K562 (cell line): ENCODE measurements around the gene HIGD1C. TPM values are rescaled to one million over a fixed set of nuclear protein-coding genes. Genes with fewer than 3 reads are reported as not detected.
"Not testable (repeated sequence)": the region's sequence is repeated elsewhere in the genome, so short reads cannot be mapped to it uniquely, and the experiment has no call there.

ENCODE experiments used
- ATAC-seq: fragments of 200-7000 bp; cut with Tn5 transposase; 3 replicates; pipeline ENCODE4 v1.9.1; 2020; ENCODE audit warnings: moderate library complexity
- BruUV-seq: library from RNA; stranded (reverse); fragments of 400-500 nt; replicated peaks from 2 replicates; lab custom pipeline; 2021; lab: Mats Ljungman, UMichigan
- CTCF ChIA-PET: fragments of 300-600 bp; formaldehyde crosslinking; extraction: SDS; loops from one replicate; lab custom pipeline; 2021; ENCODE audit warnings: low intra/inter-chr PET ratio; lab: Yijun Ruan, JAX
- POLR2A ChIA-PET: fragments of 300-600, 350-650 bp; sonication (Branson Sonifier 250); formaldehyde crosslinking; extraction: SDS; loops from one replicate; lab custom pipeline; 2021; ENCODE audit warnings: antibody characterized with exemption, inconsistent platforms; lab: Yijun Ruan, JAX
- DNase-seq, 4 experiments: peaks; one replicate each; pipeline versions ENCODE4 v3.0.0 to v3.0.0-alpha.2; 2011 to 2018; ENCODE audit warnings: low spot score in 3 of 4, mixed read lengths in 3 of 4; ENCODE audit errors: extremely low read depth in 1 of 4
- FAIRE-seq: peaks from 2 replicates; lab custom pipeline; 2011; peaks lifted over from hg19 to GRCh38; lab: Jason Lieb, UNC
- H2AFZ ChIP-seq: 2 replicates; pipeline ENCODE4 v1.6.0; 2011; ENCODE audit warnings: low read depth, low read length, control low read depth, inconsistent platforms
- H3K27ac ChIP-seq: fragments of 200-600 bp; 3 replicates; pipeline ENCODE4 v1.8.0; 2011; ENCODE audit warnings: low read depth, mild to moderate bottlenecking, control low read depth, inconsistent platforms, low read length, moderate library complexity, mixed read lengths; ENCODE audit errors: extremely low read depth
- H3K27me3 ChIP-seq, 2 experiments: fragments of 300-600 bp in 1 of 2; 2 replicates in 1 of 2; 3 replicates in 1 of 2; pipeline versions ENCODE4 v1.6.0 to v1.8.0; 2011; ENCODE audit warnings: inconsistent platforms in 2 of 2, low read length in 2 of 2, mild to moderate bottlenecking in 1 of 2, mixed read lengths in 1 of 2, moderate library complexity in 1 of 2; ENCODE audit not compliant: control insufficient read depth in 2 of 2, insufficient read depth in 2 of 2
- H3K36me3 ChIP-seq: fragments of 300-600 bp; 3 replicates; pipeline ENCODE4 v1.8.0; 2011; ENCODE audit warnings: mild to moderate bottlenecking, low read length, inconsistent platforms; ENCODE audit not compliant: control insufficient read depth, insufficient read depth
- H3K4me1 ChIP-seq, 2 experiments: fragments of 200-600 bp in 1 of 2; replicated peaks in 1 of 2; 2 replicates in 1 of 2; 3 replicates in 1 of 2; pipeline versions ENCODE4 v1.5.1 to v1.8.0; 2011; ENCODE audit warnings: inconsistent platforms in 2 of 2, low read length in 2 of 2, mild to moderate bottlenecking in 1 of 2, mixed read lengths in 1 of 2, moderate library complexity in 1 of 2; ENCODE audit not compliant: control insufficient read depth in 2 of 2, insufficient read depth in 2 of 2
- H3K4me2 ChIP-seq: 2 replicates; pipeline ENCODE4 v1.6.1; 2011; ENCODE audit warnings: low read length, control low read depth, inconsistent platforms, mixed read lengths; ENCODE audit not compliant: insufficient read depth
- H3K4me3 ChIP-seq: fragments of 200-600 bp; sonication (generic), shearing (Covaris generic); 2 replicates; pipeline ENCODE4 v1.5.1; 2016; ENCODE audit warnings: control low read depth, inconsistent platforms
- H3K79me2 ChIP-seq: fragments of 200-600 bp; 3 replicates; pipeline ENCODE4 v1.8.0; 2011; ENCODE audit warnings: low read length, inconsistent platforms; ENCODE audit not compliant: control insufficient read depth, insufficient read depth
- H3K9ac ChIP-seq, 2 experiments: 2 replicates each; pipeline versions ENCODE4 v1.6.0 to v1.6.1; 2011; ENCODE audit warnings: low read depth in 2 of 2, low read length in 2 of 2, control low read depth in 1 of 2, inconsistent platforms in 1 of 2, mild to moderate bottlenecking in 1 of 2, mixed read lengths in 1 of 2; ENCODE audit not compliant: insufficient read depth in 1 of 2
- H3K9me1 ChIP-seq: one replicate; pipeline ENCODE4 v1.6.0; 2011; ENCODE audit warnings: inconsistent platforms, mild to moderate bottlenecking, low read length, moderate library complexity; ENCODE audit not compliant: control insufficient read depth, insufficient read depth
- H3K9me3 ChIP-seq: replicated peaks from 2 replicates; pipeline ENCODE4 v1.5.1; 2011; ENCODE audit warnings: low read depth, low read length, inconsistent platforms; ENCODE audit not compliant: control insufficient read depth, insufficient read depth
- H4K20me1 ChIP-seq: replicated peaks from 2 replicates; pipeline ENCODE4 v1.6.1; 2011; ENCODE audit warnings: low read length, inconsistent platforms, mixed read lengths; ENCODE audit not compliant: control insufficient read depth, insufficient read depth
- ARID2 ChIP-seq: fragments of 450-650 bp; IDR thresholded peaks from 2 replicates; pipeline ENCODE4 v1.6.1; 2017; ENCODE audit warnings: antibody characterized with exemption, mild to moderate bottlenecking
- SMC3 ChIP-seq: conservative IDR thresholded peaks from 2 replicates; pipeline ENCODE4 v1.6.1; 2011; ENCODE audit warnings: low read depth, low read length, improper control_type of control experiment; ENCODE audit not compliant: insufficient read depth
- TARDBP ChIP-seq: fragments of 450-650 bp; IDR thresholded peaks from 2 replicates; pipeline ENCODE4 v1.6.1; 2016
- WGBS: fragments of 100-300 bp; shearing (Covaris generic); methylation state at CpG from one replicate; pipeline ENCODE4 v1.1.6; 2016; ENCODE audit warnings: low coverage, mixed read lengths; ENCODE audit not compliant: insufficient coverage; ENCODE audit errors: missing lambda C conversion rate; 5-methylcytosine and 5-hydroxymethylcytosine counted together
- in situ Hi-C: fragments of 300-500 bp; cut with MboI; formaldehyde crosslinking; loops from 4 replicates; pipeline ENCODE4 v1.15.0; 2018; ENCODE audit warnings: inconsistent platforms, mixed read lengths
- intact Hi-C: fragments of 100-400 bp; cut with micrococcal nuclease; formaldehyde crosslinking; loops from 2 replicates; pipeline ENCODE4 v1.14.2; 2022
- polyA plus RNA-seq, 8 experiments: library from polyadenylated mRNA; depleted of rRNA in 4 of 8; stranded (reverse) in 5 of 8; unstranded in 3 of 8; fragments of >200 nt; fragmentation: Nextera tagmentation in 2 of 8; fragmentation: Illumina TruSeq in 1 of 8; extraction: Ambion mirVana in 2 of 8; extraction: Trizol in 1 of 8; gene quantifications; 2 replicates each; pipeline versions ENCODE4 v1.2.1 to v1.2.3, GENCODE V29; 2011 to 2014; ENCODE audit warnings: inconsistent platforms in 1 of 8, missing spikeins in 1 of 8
- total RNA-seq, 7 experiments: library from RNA; depleted of rRNA in 6 of 7; stranded (reverse); fragments of >200 nt in 6 of 7; fragmentation: Illumina TruSeq in 2 of 7; extraction: Trizol in 2 of 7; gene quantifications; 2 replicates each; pipeline versions ENCODE4 v1.2.1 to v1.2.3, GENCODE V29; 2011 to 2021; ENCODE audit warnings: low replicate concordance in 1 of 7

The HIGD1C gene
- total and polyA plus RNA-seq, 9 of the 15 experiments (the other 6 are each of a cell fraction or from before 2014, with no cell fraction given), result not detected

DNA sequence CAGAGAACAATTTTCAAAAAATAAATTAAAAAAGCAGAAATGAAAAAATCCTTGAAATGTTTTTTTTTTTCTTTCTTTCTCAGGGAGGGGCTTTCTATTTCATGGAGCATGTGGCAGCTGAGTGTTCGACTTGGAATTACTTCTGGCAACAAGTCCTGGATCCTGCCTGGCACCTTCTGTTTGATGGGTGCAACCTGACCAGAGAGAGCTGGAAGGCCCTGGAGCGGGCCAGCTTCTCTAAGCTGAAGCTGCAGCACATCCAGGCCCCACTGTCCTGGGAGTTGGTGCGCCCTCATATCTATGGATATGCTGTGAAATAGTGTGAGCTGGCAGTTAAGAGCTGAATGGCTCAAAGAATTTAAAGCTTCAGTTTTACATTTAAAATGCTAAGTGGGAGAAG, 22.5 kb upstream of the HIGD1C start:
- Histone ChIP-seq H3K27ac (no peak overlapping the region), H3K4me2 (no peak overlapping the region), H3K4me3 (no peak overlapping the region), H2AFZ (no peak overlapping the region), H3K9me3 (no peaks in the 10 kb centered on the region), H3K9me1 (no peaks in the 10 kb centered on the region), H4K20me1 (no peaks in the 10 kb centered on the region), H3K79me2 (peaks cover 44% of the 10 kb centered on the region), H3K9ac (no peak overlapping the region), H3K27me3 (no peaks in the 10 kb centered on the region), H3K4me1 (peaks cover 3 to 33% of the 10 kb centered on the region in 2 experiments), H3K36me3 (no peaks in the 10 kb centered on the region; the same call in 2 of the 3 replicates)
- intact Hi-C loops (loop anchor here (5.0 to 10.0 kb wide), 3 partner anchors 97 to 165 kb away; partner anchors contain the start of genes ATF1 and SLC11A2), in situ Hi-C loops (no loop called here)
- ChIA-PET CTCF (no interaction called here), POLR2A (interaction anchor here (0.6 kb wide), 2 partner anchors 13 to 684 kb away, joined by 3 to 4 read pairs; no protein-coding TSS in a partner anchor)
- no TSS peak for BruUV-seq
- FAIRE-seq (no peak), ATAC-seq (no peak), DNase-seq (no peak)
- TF ChIP-seq SMC3 (no peak), ARID2 (no peak), TARDBP (no peak)
- WGBS, result 84% methylated on average over 3 of the region's 3 CpGs

DNA sequence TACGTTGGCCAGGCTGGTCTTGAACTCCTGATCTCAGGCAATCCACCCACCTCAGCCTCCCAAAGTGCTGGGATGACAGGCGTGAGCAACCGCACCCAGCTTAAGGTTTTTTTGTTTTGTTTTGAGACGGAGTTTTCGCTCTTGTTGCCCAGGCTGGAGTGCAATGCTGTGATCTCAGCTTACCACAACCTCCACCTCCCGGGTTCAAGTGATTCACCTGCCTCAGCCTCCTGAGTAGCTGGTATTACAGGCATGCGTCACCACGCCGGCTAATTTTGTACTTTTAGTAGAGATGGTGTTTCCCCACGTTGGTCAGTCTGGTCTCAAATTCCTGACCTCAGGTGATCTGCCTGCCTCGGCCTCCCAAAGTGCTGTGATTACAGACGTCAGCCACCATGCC, 21.9 kb upstream of the HIGD1C start:
- DNase-seq, H3K9me3 ChIP-seq, in situ Hi-C loops, H3K4me3 ChIP-seq, BruUV-seq, intact Hi-C loops, H4K20me1 ChIP-seq, CTCF ChIA-PET, H3K9me1 ChIP-seq, H2AFZ ChIP-seq, H3K36me3 ChIP-seq, H3K4me2 ChIP-seq, H3K27me3 ChIP-seq, H3K27ac ChIP-seq, H3K9ac ChIP-seq, ATAC-seq, FAIRE-seq: not testable (repeated sequence)
- Histone ChIP-seq H3K79me2 (peaks cover 38% of the 10 kb centered on the region), H3K4me1 (peaks cover 0 to 33% of the 10 kb centered on the region in 2 experiments)
- POLR2A ChIA-PET, result interaction anchor here (0.6 kb wide), 2 partner anchors 14 to 685 kb away, joined by 3 to 4 read pairs; no protein-coding TSS in a partner anchor
- WGBS, result 95% methylated on average over 12 of the region's 12 CpGs
